HG03095 (cell line): ENCODE data around the gene RIBC1.
"Not testable (repeated sequence)": the region's sequence is repeated elsewhere in the genome, so short reads cannot be mapped to it uniquely, and the experiment has no call there.

Experiments
- ATAC-seq: cut with Tn5 transposase; IDR thresholded peaks from one replicate; pipeline ENCODE4 v1.9.1; 2021; ENCODE audit warnings: moderate library complexity; ENCODE audit not compliant: unreplicated experiment

RIBC1 gene

GRCh38 chrX:53422861-53423306 lies at the start of gene RIBC1:
Gene RIBC1, plus strand, starts transcription at chrX:53422873. Its CDS starts 3,404 bp downstream, at chrX:53426277.
- no peak for ATAC-seq

- no peak for ATAC-seq
These were observed 49.4 kb upstream of the RIBC1 start for GRCh38 chrX:53373307-53373706.

GRCh38 chrX:53374222-53374820 lies 48.4 kb upstream of the RIBC1 start:
- ATAC-seq, result no peak

GRCh38 chrX:53374923-53375322 lies 47.8 kb upstream of the RIBC1 start:
- no peak for ATAC-seq

GRCh38 chrX:53376888-53377287 lies 45.8 kb upstream of the RIBC1 start:
- ATAC-seq, result no peak

GRCh38 chrX:53377464-53377863 lies 45.2 kb upstream of the RIBC1 start:
- ATAC-seq, result no peak

GRCh38 chrX:53379008-53379710 lies 43.5 kb upstream of the RIBC1 start:
- no peak for ATAC-seq

- no peak for ATAC-seq
These were observed 42.9 kb upstream of the RIBC1 start for GRCh38 chrX:53379747-53380146.

GRCh38 chrX:53383376-53384076 lies 39.1 kb upstream of the RIBC1 start:
- no peak for ATAC-seq

GRCh38 chrX:53395605-53396298 lies 26.9 kb upstream of the RIBC1 start:
- ATAC-seq, result no peak

GRCh38 chrX:53398216-53398615 lies 24.5 kb upstream of the RIBC1 start:
- no peak for ATAC-seq

GRCh38 chrX:53403535-53403934 lies 19.1 kb upstream of the RIBC1 start:
- no peak for ATAC-seq

- ATAC-seq, result no peak
These were observed 10.2 kb upstream of the RIBC1 start for GRCh38 chrX:53412446-53412845.

GRCh38 chrX:53420351-53420750 lies 2.3 kb upstream of the RIBC1 start:
- not testable (repeated sequence) for ATAC-seq

GRCh38 chrX:53421125-53421524 lies 1.5 kb upstream of the RIBC1 start:
- no peak for ATAC-seq

GRCh38 chrX:53421772-53422085 lies 944 bp upstream of the RIBC1 start:
- peak; percentile 8 for ATAC-seq

- ATAC-seq, result peak; percentile 94
These were observed 400 bp upstream of the RIBC1 start, which contains the start of gene SMC1A for GRCh38 chrX:53422086-53422860. Gene SMC1A, minus strand, starts transcription at chrX:53422654. Its CDS starts 54 bp downstream, at chrX:53422600.

- ATAC-seq, result no peak
These were observed 7.1 kb downstream of the RIBC1 start for GRCh38 chrX:53429755-53430154.

GRCh38 chrX:53430231-53430630 lies 7.6 kb downstream of the RIBC1 start:
- ATAC-seq, result no peak
